GM12878 (cell line): ENCODE measurements around the gene PIGN. TPM values are rescaled to one million over a fixed set of nuclear protein-coding genes. Genes with fewer than 3 reads are reported as not detected.

Source experiments
- ATAC-seq: fragments of 200-7000 bp; cut with Tn5 transposase; 3 replicates; pipeline ENCODE4 v1.9.1; 2020; ENCODE audit warnings: mild to moderate bottlenecking, moderate library complexity
- BruUV-seq: library from RNA; stranded (reverse); fragments of 400-500 nt; replicated peaks from 2 replicates; lab custom pipeline; 2021; lab: Mats Ljungman, UMichigan
- CTCF ChIA-PET: fragments of 300-600 bp; sonication (Branson Sonifier 250); formaldehyde crosslinking; extraction: SDS; loops from one replicate; lab custom pipeline; 2021; ENCODE audit warnings: inconsistent platforms; lab: Yijun Ruan, JAX
- POLR2A ChIA-PET: fragments of 350-600 bp; formaldehyde crosslinking; extraction: SDS; loops from one replicate; lab custom pipeline; 2021; ENCODE audit warnings: inconsistent platforms; lab: Charles Lee
- RAD21 ChIA-PET: fragments of 300-600 bp; sonication (Branson Sonifier 250); formaldehyde crosslinking; loops from one replicate; lab custom pipeline; 2023; ENCODE audit warnings: antibody characterized with exemption; ENCODE audit not compliant: unreplicated experiment; lab: Charles Lee
- SMC1A ChIA-PET: fragments of 300-600 bp; sonication (Branson Sonifier 250); formaldehyde crosslinking; loops from one replicate; lab custom pipeline; 2023; ENCODE audit not compliant: unreplicated experiment, uncharacterized antibody; lab: Charles Lee
- DNase-seq: peaks from one replicate; pipeline ENCODE4 v3.0.0-alpha.2; 2011; ENCODE audit warnings: low read depth, low spot score
- FAIRE-seq: peaks from 3 replicates; lab custom pipeline; 2011; peaks lifted over from hg19 to GRCh38; lab: Jason Lieb, UNC
- H2AFZ ChIP-seq: 2 replicates; pipeline ENCODE4 v1.6.0; 2011; ENCODE audit warnings: low read depth, low read length, control low read depth; ENCODE audit not compliant: control insufficient read depth
- H3K27ac ChIP-seq: 2 replicates; pipeline ENCODE4 v1.5.1; 2011; ENCODE audit warnings: control low read depth; ENCODE audit not compliant: control insufficient read depth, insufficient read depth
- H3K27me3 ChIP-seq, 2 experiments: replicated peaks in 1 of 2; 2 replicates each; pipeline versions ENCODE4 v1.6.0 to v1.6.1; 2011; ENCODE audit warnings: low read length in 1 of 2; ENCODE audit not compliant: control insufficient read depth in 2 of 2, insufficient read depth in 2 of 2
- H3K36me3 ChIP-seq, 2 experiments: 2 replicates each; pipeline ENCODE4 v1.5.1; 2011; ENCODE audit warnings: low read length in 1 of 2; ENCODE audit not compliant: control insufficient read depth in 2 of 2, insufficient read depth in 2 of 2
- H3K4me1 ChIP-seq: 2 replicates; pipeline ENCODE4 v1.6.1; 2011; ENCODE audit warnings: mild to moderate bottlenecking, low read length, moderate library complexity, mixed read lengths; ENCODE audit not compliant: control insufficient read depth, insufficient read depth
- H3K4me2 ChIP-seq: 2 replicates; pipeline ENCODE4 v1.6.0; 2011; ENCODE audit warnings: control low read depth; ENCODE audit not compliant: control insufficient read depth, insufficient read depth
- H3K4me3 ChIP-seq: fragments of 200-600 bp; sonication (generic); 2 replicates; pipeline ENCODE4 v1.5.1; 2016
- H3K79me2 ChIP-seq: 2 replicates; pipeline ENCODE4 v1.6.0; 2011; ENCODE audit warnings: low read length; ENCODE audit not compliant: control insufficient read depth, insufficient read depth
- H3K9ac ChIP-seq: 2 replicates; pipeline ENCODE4 v1.8.0; 2011; ENCODE audit warnings: low read length, control low read depth, mixed read lengths; ENCODE audit not compliant: control insufficient read depth, insufficient read depth
- H3K9me3 ChIP-seq: replicated peaks from 3 replicates; pipeline ENCODE4 v1.5.1; 2011; ENCODE audit warnings: mild to moderate bottlenecking, low read length; ENCODE audit not compliant: control insufficient read depth, insufficient read depth
- H4K20me1 ChIP-seq: 2 replicates; pipeline ENCODE4 v1.6.0; 2011; ENCODE audit not compliant: control insufficient read depth, insufficient read depth
- BACH1 ChIP-seq: fragments of 450-650 bp; IDR thresholded peaks from 2 replicates; pipeline ENCODE4 v1.6.1; 2017; ENCODE audit warnings: mild to moderate bottlenecking, borderline replicate concordance
- BHLHE40 ChIP-seq, 2 experiments: fragments of 450-650 bp in 1 of 2; IDR thresholded peaks; 2 replicates each; pipeline ENCODE4 v1.6.1; 2011 to 2017; ENCODE audit warnings: low read depth in 2 of 2, borderline replicate concordance in 1 of 2, improper control_type of control experiment in 1 of 2, low read length in 1 of 2, mild to moderate bottlenecking in 1 of 2
- PML ChIP-seq: IDR thresholded peaks from 2 replicates; pipeline ENCODE4 v1.6.1; 2012; ENCODE audit warnings: low read length, inconsistent platforms
- POLR2AphosphoS2 ChIP-seq: IDR thresholded peaks from 2 replicates; pipeline ENCODE4 v1.6.1; 2011; ENCODE audit warnings: low read depth, mild to moderate bottlenecking, low read length, improper control_type of control experiment, moderate library complexity
- TCF3 ChIP-seq: IDR thresholded peaks from 2 replicates; pipeline ENCODE4 v1.6.1; 2012; ENCODE audit warnings: low read depth, mild to moderate bottlenecking, low read length, borderline replicate concordance; ENCODE audit not compliant: insufficient read depth
- ZNF217 ChIP-seq: fragments of 450-650 bp; IDR thresholded peaks from 2 replicates; pipeline ENCODE4 v1.6.1; 2017; ENCODE audit warnings: antibody characterized with exemption, mild to moderate bottlenecking
- WGBS: methylation state at CpG from one replicate; pipeline ENCODE4 v1.1.6; 2016; ENCODE audit warnings: low lambda C conversion rate; ENCODE audit not compliant: insufficient replicate concordance, insufficient coverage; ENCODE audit errors: missing lambda C conversion rate; 5-methylcytosine and 5-hydroxymethylcytosine counted together
- in situ Hi-C: fragments of 300-500 bp; cut with MboI; formaldehyde crosslinking; loops from 9 replicates; pipeline ENCODE4 v1.14.3; 2018; ENCODE audit warnings: mixed read lengths
- intact Hi-C: fragments of 100-400 bp; cut with micrococcal nuclease; formaldehyde crosslinking; loops from one replicate; pipeline ENCODE4 v1.14.2; 2022; ENCODE audit not compliant: unreplicated experiment
- polyA plus RNA-seq, 11 experiments: library from polyadenylated mRNA; depleted of rRNA in 4 of 11; unstranded in 6 of 11; stranded (reverse) in 5 of 11; fragments of >200 nt; fragmentation: Nextera tagmentation in 4 of 11; fragmentation: Illumina TruSeq in 1 of 11; extraction: Ambion mirVana in 4 of 11; extraction: Trizol in 1 of 11; gene quantifications; 1 replicate in 1 of 11; 2 replicates in 10 of 11; pipeline versions ENCODE4 v1.2.1 to v1.2.3, GENCODE V29; 2011 to 2016; ENCODE audit warnings: inconsistent platforms in 2 of 11, missing spikeins in 2 of 11, low read depth in 1 of 11
- total RNA-seq, 4 experiments: library from RNA; depleted of rRNA in 3 of 4; stranded (reverse); fragments of >200 nt in 3 of 4; fragmentation: Illumina TruSeq in 1 of 4; extraction: Trizol in 1 of 4; gene quantifications; 2 replicates each; pipeline versions ENCODE4 v1.2.1 to v1.2.3, GENCODE V29; 2013 to 2021
- TF ChIP-seq, protein P1 (sequence below): IDR thresholded peaks from 2 replicates; pipeline ENCODE4 v1.6.1; 2011; ENCODE audit warnings: borderline replicate concordance, low read depth, mild to moderate bottlenecking, moderate library complexity, mixed read lengths, low read length; ENCODE audit not compliant: insufficient read depth; ENCODE audit errors: extremely low read length
- TF ChIP-seq, protein P2 (sequence below): fragments of 450-650 bp; IDR thresholded peaks from 2 replicates; pipeline ENCODE4 v1.6.1; 2016; ENCODE audit warnings: mild to moderate bottlenecking

The PIGN gene
- total and polyA plus RNA-seq, 10 of the 15 experiments (the other 5 are each of a cell fraction or from before 2014, with no cell fraction given): 6.9 to 25.4 (median 18.7) TPM

DNA sequence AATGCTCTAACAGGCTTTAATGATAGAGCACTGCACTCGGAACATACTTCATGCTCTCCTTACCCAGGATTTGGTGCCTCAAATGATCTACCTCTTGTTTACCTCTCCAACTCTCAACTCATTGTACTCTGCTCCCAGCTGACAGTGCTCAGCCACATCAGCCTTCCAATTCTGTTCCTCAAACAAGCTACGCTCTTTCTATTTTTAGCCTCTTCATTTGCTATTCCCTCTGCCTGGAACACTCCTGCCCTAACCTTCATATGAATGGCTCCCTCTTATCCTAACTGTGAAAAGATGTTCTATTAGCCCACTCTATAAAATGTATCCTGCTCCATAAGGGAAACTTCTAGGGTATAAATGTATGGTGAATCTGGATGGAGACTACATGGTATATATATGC lies 42.5 kb downstream of the PIGN start:
- BruUV-seq: no TSS peak
- no peaks in the 10 kb centered on the region for H3K9me3 ChIP-seq
- ChIA-PET POLR2A (no interaction called here), CTCF (interaction anchor here (0.7 to 1.3 kb wide), 4 partner anchors 13 to 560 kb away, joined by 3 to 4 read pairs (median 4); no protein-coding TSS in a partner anchor), SMC1A (interaction anchor here (2.2 kb wide), 1 partner anchor 11 kb away, joined by 9 read pairs; no protein-coding TSS in a partner anchor), RAD21 (no interaction called here)
- no peaks in the 10 kb centered on the region for H3K79me2 ChIP-seq
- no peak for TF ChIP-seq TCF3
- TF ChIP-seq BHLHE40 (IDR thresholded peaks at IDR 0.05; ENCODE audit: borderline replicate concordance in 1 of 2, low read depth in 2 of 2, low read length in 1 of 2): no peak
- TF ChIP-seq, protein P1, sequence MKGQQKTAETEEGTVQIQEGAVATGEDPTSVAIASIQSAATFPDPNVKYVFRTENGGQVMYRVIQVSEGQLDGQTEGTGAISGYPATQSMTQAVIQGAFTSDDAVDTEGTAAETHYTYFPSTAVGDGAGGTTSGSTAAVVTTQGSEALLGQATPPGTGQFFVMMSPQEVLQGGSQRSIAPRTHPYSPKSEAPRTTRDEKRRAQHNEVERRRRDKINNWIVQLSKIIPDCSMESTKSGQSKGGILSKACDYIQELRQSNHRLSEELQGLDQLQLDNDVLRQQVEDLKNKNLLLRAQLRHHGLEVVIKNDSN: no peak
- TF ChIP-seq, protein P2, sequence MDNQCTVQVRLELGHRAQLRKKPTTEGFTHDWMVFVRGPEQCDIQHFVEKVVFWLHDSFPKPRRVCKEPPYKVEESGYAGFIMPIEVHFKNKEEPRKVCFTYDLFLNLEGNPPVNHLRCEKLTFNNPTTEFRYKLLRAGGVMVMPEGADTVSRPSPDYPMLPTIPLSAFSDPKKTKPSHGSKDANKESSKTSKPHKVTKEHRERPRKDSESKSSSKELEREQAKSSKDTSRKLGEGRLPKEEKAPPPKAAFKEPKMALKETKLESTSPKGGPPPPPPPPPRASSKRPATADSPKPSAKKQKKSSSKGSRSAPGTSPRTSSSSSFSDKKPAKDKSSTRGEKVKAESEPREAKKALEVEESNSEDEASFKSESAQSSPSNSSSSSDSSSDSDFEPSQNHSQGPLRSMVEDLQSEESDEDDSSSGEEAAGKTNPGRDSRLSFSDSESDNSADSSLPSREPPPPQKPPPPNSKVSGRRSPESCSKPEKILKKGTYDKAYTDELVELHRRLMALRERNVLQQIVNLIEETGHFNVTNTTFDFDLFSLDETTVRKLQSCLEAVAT: no peak
- TF ChIP-seq POLR2AphosphoS2: no peak
- no peak for TF ChIP-seq ZNF217
- TF ChIP-seq PML: no peak
- no peak for TF ChIP-seq BACH1
- intact Hi-C loops (no loop called here), in situ Hi-C loops (no loop called here)
- DNase-seq (no peak), FAIRE-seq (no peak), ATAC-seq (no peak)
- no peak overlapping the region for H3K27ac ChIP-seq
- 100% methylated on average over 2 of the region's 2 CpGs for WGBS
- no peaks in the 10 kb centered on the region for H3K36me3 ChIP-seq
- H4K20me1 ChIP-seq: no peaks in the 10 kb centered on the region
- H3K4me1 ChIP-seq: no peaks in the 10 kb centered on the region
- H3K4me2 ChIP-seq: no peak overlapping the region
- H2AFZ ChIP-seq: no peak overlapping the region
- H3K4me3 ChIP-seq: no peak overlapping the region
- H3K9ac ChIP-seq: no peak overlapping the region
- no peaks in the 10 kb centered on the region for H3K27me3 ChIP-seq
